Cerebellar cortex (tissue), 1 donor: ENCODE results near the gene DCAF7.
A peak's percentile ranks its signal among the peaks of the same experiment; 100 is the strongest.

Experiments used
- DNase-seq: peaks from one replicate; pipeline ENCODE4 v3.0.0-alpha.2; 2015; ENCODE audit warnings: low spot score

Gene DCAF7

DNA sequence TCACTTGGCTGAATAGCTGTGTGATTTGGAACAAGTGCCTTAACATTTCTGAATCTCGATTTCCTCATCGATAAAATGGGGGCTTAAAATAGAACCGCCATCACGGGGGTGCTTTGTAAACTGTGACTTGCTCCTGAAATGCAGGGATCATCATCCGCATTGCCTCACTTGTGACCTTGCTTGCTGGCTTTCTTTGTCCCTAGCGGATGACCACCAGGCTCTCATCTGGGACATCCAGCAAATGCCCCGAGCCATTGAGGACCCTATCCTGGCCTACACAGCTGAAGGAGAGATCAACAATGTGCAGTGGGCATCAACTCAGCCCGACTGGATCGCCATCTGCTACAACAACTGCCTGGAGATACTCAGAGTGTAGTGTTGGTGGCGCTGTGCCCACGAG is 38.5 kb downstream of the DCAF7 start:
- DNase-seq = no peak

DNA sequence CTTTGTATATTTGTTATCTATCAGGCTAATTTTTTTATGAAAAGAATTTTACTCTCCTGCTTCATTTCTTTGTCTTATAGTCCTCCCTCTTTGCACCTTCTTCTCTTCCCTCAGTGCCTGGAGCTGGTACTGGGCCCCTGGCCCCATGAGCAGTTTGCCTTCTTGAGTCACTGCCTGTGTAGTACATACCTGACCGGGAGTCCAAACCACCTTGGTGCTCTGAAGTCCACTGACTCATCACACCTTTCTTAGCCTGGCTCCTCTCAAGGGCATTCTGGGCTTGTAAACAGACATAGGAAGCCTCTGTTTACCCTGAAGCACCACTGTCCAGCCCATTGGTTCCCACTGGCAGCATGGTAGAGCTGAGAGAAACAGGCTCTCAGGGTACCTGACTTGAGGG is 39.4 kb downstream of the DCAF7 start:
- no peak for DNase-seq

DNA sequence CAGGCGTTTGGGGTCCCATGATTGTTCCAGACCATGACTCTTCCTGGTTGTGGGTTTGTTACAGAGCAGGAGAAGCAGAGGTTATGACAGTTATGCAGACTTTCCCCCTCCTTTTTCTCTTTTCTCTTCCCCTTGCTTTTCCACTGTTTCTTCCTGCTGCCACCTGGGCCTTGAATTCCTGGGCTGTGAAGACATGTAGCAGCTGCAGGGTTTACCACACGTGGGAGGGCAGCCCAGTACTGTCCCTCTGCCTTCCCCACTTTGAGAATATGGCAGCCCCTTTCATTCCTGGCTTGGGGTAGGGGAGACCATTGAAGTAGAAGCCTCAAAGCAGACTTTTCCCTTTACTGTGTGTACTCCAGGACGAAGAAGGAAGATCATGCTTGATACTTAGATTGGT is 42.5 kb downstream of the DCAF7 start:
- DNase-seq = no peak

DNA sequence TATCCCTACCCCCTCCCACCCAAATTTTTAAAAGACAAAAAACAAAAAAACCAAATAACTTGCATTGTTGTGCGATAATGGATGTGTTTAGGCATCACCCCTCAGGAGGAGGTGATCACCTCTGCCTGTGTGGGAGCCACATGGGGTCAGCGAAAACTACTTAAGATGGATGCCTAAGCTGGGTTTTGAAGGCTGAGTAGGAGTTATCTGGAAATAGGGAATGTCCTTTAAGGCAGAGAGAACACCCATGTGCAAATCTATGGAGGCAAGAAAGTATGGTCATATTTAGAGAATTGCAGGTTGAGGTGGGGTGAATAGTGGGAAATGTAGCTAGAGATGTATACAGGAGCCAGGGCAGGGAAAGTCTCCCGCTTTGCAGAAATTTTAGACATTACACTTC is 44.9 kb downstream of the DCAF7 start:
- no peak for DNase-seq

DNA sequence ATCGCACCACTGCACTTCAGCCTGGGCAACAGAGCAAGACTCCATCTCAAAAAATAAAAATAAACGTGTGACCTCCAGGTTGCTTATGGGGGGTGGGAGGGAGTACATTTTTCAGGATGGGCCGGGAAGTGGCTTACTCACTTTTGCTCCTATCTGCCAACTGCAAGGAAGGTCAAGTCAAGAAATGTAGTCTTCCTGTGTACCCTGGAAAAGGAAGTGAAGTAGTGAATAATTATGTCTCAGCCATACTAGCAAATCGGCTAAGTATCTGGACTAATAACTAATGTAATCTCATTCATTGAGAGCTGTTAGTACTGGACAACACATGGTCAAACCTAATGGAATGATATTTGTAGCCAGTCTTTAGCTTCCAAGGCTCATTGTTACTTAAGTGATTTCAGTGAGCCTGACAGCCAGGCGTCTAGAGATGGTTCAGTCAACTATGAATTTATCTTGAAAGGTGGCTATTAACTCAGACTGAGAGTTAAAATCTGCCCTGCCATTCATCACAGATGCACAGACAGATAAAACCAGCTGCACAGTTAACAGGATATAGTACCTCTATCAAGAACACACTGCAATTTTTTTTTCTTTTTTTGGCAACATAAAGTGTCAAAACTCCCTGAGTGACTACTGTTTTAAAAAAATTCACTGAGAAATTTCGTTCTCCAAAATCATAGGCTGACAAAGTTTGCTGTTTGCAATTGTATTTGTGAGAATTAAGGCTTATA is 46.7 kb downstream of the DCAF7 start:
- DNase-seq = no peak

DNA sequence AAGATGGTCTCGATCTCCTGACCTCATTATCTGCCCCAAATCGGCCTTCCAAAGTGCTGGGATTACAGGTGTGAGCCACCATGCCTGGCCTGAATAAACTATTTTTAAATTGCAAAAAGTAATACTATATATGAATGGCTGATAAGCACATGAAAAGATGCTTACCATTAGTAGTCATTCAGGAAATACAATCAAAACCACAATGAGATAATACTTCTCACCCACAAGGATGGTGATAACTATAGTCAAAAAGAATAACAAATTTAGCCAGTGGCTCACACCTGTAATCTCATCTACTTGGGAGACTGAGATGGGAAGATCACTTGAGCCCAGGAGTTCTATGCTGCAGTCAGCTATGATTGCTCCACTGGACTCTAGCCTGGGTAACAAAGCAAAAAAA is 48.0 kb downstream of the DCAF7 start:
- DNase-seq = no peak

GRCh38 chr17:63600569-63601438 is 50.5 kb downstream of the DCAF7 start, which contains the start of gene TACO1:
Gene TACO1, plus strand, starts transcription at chr17:63600895. Its CDS starts 189 bp downstream, at chr17:63601084.
- DNase-seq = peak; percentile 86

DNA sequence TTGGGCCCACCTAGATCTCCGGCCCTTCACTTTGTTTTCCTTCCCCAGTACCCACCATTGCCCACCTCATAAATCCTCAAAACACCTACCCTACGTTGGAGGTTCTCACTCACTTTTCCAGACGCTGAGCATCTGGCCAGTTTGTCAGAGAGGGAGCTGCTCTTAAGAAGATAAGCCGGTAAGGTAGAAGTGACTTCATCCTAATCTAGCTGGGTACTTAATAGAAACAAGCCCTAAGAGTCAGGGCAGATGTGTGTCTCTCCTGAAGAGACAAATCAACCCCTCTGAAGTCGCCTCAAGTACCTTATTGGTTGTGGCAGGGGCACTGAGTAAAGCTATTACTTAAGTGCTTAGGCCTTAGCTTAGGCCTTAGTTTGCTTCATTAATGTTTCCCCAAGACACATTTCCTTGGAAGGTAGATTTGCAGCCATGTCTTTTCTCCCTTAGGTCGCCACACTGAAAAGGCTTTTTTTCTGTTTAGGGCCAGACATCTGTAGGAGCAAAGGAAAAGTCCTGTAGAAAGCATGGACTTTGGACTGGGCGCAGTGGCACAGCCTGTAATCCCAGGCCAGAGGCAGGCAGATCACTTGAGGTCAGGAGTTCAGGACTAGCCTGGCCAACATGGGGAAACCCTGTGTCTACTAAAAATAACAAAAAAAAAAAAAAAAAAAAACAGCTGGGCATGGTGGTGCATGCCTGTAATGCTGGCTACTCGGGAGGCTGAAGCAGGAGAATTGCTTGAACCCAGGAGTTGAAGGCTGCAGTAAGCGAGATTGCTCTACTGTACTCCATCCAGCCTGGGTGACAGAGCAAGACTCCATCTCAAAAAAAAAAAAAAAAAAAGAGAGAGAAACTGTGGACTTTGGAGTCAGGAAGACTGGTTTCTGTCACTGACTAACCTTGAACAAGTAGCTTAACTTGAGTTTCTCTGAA is 51.4 kb downstream of the DCAF7 start:
- DNase-seq = peak; percentile 17

- no peak for DNase-seq
Measured at GRCh38 chr17:63609816-63610573, 59.7 kb downstream of the DCAF7 start.

GRCh38 chr17:63610854-63611253 is 60.6 kb downstream of the DCAF7 start:
- DNase-seq = no peak

- DNase-seq = peak; percentile 13
Measured at GRCh38 chr17:63611354-63611753, 61.1 kb downstream of the DCAF7 start.

GRCh38 chr17:63613663-63614062 is 63.4 kb downstream of the DCAF7 start:
- no peak for DNase-seq

GRCh38 chr17:63621229-63621683 is 71.0 kb downstream of the DCAF7 start:
- no peak for DNase-seq

DNA sequence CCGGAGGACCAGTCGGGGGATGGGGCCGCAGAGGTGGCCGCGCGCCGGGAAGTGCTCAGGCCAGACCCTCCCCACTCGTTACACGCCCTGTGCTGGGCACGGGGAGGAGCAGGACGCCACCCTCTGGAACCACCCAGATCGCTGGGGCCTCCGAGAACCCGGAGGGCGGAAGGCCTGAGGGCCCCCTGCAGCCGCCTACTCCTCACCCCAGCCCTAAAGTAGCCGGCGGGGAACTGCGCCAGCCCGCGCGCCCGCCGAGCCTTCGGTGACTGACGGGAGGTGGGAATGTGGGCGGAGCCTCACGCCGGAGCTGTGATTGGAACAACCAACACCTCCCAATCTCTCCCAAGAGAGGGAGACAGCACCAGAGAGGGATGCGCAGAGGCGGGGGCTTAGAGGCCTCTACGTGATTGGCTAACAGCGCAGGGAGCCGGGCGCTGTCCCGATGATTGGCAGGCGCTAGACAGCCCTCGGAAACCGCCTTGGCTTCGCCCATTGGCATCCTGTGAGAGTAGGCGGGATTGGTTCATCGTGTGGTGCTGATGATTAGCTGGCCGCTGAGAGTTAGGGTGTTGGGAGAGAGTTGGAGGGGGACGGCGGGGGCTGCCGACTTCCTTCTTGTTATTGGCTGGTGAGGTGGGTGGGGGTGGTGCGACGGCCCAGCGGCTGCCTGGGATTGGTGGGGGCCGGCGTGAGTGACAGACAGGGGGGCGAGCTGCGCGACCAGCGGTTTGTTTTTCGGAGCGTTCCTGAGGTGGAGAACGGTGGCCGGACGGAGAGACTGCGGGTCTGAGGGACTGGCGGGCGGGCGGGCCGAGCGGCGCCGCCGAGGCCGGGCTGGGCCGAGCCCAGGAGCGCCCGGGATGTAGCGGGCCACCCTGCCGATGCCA is 71.7 kb downstream of the DCAF7 start, which contains the start of gene MAP3K3:
Gene MAP3K3 (plus strand): TSS at position 734 of the 890 bp plus-strand sequence. CDS start 343 bp downstream, outside the sequence.
- DNase-seq = peak; percentile 100

GRCh38 chr17:63622574-63623390 is 72.5 kb downstream of the DCAF7 start:
- DNase-seq = peak; percentile 49

- DNase-seq = no peak
Measured at GRCh38 chr17:63623786-63624530, 73.7 kb downstream of the DCAF7 start.

DNA sequence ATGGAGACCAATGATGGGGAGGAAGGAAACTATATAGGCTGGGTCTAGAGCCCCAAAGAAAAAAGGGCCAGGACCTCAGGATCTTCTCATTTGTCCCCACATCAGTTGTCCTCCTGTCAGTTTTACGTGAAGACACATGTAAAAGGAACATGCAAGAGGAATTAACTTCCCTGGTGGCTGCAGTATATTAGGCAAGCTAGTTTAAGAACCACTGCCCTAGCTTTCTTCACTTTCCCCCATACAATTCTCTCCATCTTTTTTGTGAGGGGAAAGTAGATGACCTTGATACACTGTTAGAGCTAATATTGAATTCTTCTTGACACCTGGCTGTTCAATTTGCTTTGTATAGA is 74.2 kb downstream of the DCAF7 start:
- DNase-seq = no peak

DNA sequence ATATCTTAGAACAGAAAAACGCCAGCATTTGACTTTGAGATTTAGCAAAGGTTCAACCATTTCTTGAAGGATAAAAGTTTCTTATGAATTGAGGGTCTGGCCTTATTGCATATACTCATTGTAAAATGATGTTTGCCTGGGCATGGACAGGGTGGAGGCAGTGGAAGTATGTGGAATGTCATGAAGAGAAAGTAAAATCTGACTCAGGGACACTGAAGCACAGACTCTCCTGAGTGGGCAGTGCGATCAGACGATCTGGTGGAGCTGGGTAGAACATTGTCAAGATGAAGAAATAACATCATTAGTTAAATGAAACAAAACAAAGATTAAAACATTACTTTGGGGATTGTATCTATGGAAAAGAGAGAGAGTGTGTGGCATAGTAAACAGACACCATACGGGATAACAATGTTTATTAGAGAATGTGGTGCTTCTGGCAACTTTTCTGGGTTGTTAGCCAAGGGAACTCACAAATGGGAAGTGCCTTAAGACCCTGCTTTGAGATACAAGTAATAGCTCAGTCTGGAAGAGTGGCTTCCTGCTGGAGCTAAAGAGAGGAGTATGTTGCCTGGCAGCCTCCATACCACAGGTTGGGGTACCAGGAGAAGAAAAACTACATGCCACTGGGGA is 76.4 kb downstream of the DCAF7 start:
- DNase-seq = no peak
